Measurements from ENCODE around the gene COQ2. TPM values are rescaled to one million over a fixed set of nuclear protein-coding genes. Genes with fewer than 3 reads are reported as not detected.

The COQ2 gene
- total RNA-seq, 1 experiment from 2014 or later = 23.8 TPM

- Histone ChIP-seq H3K9ac (ENCODE audit: low read length) (no peak overlapping the region), H3K9me2 (replicated peaks; ENCODE audit: low read length) (no peaks in the 10 kb centered on the region), H3K9me3 (ENCODE audit: low read length) (no peaks in the 10 kb centered on the region), H3K36me3 (ENCODE audit: low read depth, low read length) (no peaks in the 10 kb centered on the region), H2AFZ (ENCODE audit: low read length) (no peak overlapping the region), H3K27me3 (ENCODE audit: low read length) (no peaks in the 10 kb centered on the region), H3K4me2 (ENCODE audit: low read length) (no peak overlapping the region), H4K20me1 (ENCODE audit: low read length) (no peaks in the 10 kb centered on the region), H3K4me3 (ENCODE audit: low read length) (no peak overlapping the region), H3F3A (ENCODE audit: low read length, unreplicated experiment) (no peaks in the 10 kb centered on the region), H3K4me1 (ENCODE audit: insufficient read depth, low read length) (no peaks in the 10 kb centered on the region), H3K27ac (ENCODE audit: low read length) (no peak overlapping the region), H3K79me2 (ENCODE audit: low read length) (no peaks in the 10 kb centered on the region)
- ATAC-seq (no peak), DNase-seq (no peak)
- intact Hi-C loops (cut with micrococcal nuclease) = no loop called here
- TF ChIP-seq EZH2 (IDR thresholded peaks at IDR 0.05; ENCODE audit: low read length, unreplicated experiment) = no peak
- TF ChIP-seq EZH2phosphoT487 (IDR thresholded peaks at IDR 0.05; ENCODE audit: borderline replicate concordance, low read length) = no peak
- TF ChIP-seq, protein P1, sequence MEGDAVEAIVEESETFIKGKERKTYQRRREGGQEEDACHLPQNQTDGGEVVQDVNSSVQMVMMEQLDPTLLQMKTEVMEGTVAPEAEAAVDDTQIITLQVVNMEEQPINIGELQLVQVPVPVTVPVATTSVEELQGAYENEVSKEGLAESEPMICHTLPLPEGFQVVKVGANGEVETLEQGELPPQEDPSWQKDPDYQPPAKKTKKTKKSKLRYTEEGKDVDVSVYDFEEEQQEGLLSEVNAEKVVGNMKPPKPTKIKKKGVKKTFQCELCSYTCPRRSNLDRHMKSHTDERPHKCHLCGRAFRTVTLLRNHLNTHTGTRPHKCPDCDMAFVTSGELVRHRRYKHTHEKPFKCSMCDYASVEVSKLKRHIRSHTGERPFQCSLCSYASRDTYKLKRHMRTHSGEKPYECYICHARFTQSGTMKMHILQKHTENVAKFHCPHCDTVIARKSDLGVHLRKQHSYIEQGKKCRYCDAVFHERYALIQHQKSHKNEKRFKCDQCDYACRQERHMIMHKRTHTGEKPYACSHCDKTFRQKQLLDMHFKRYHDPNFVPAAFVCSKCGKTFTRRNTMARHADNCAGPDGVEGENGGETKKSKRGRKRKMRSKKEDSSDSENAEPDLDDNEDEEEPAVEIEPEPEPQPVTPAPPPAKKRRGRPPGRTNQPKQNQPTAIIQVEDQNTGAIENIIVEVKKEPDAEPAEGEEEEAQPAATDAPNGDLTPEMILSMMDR (conservative IDR thresholded peaks at IDR 0.05; ENCODE audit: low read depth, low read length) = no peak
- ChIA-PET CTCF (no interaction called here), POLR2A (ENCODE audit: unreplicated experiment) (no interaction called here)
- BruUV-seq (replicated peaks) = no TSS peak
These were observed 24.1 kb upstream of the COQ2 start for GRCh38 chr4:83308672-83309071.

- Histone ChIP-seq H3K9me2 (replicated peaks; ENCODE audit: low read length) (no peaks in the 10 kb centered on the region), H3K27ac (ENCODE audit: low read length) (no peak overlapping the region), H2AFZ (ENCODE audit: low read length) (no peak overlapping the region), H3K9me3 (ENCODE audit: low read length) (no peaks in the 10 kb centered on the region), H3K79me2 (ENCODE audit: low read length) (no peaks in the 10 kb centered on the region), H4K20me1 (ENCODE audit: low read length) (no peaks in the 10 kb centered on the region), H3K4me3 (ENCODE audit: low read length) (no peak overlapping the region), H3K27me3 (ENCODE audit: low read length) (no peaks in the 10 kb centered on the region), H3K9ac (ENCODE audit: low read length) (no peak overlapping the region), H3K4me2 (ENCODE audit: low read length) (no peak overlapping the region), H3F3A (ENCODE audit: low read length, unreplicated experiment) (no peaks in the 10 kb centered on the region), H3K36me3 (ENCODE audit: low read depth, low read length) (no peaks in the 10 kb centered on the region), H3K4me1 (ENCODE audit: insufficient read depth, low read length) (no peaks in the 10 kb centered on the region)
- TF ChIP-seq, protein P1 (conservative IDR thresholded peaks at IDR 0.05; ENCODE audit: low read depth, low read length) = no peak
- TF ChIP-seq EZH2 (IDR thresholded peaks at IDR 0.05; ENCODE audit: low read length, unreplicated experiment) = no peak
- TF ChIP-seq EZH2phosphoT487 (IDR thresholded peaks at IDR 0.05; ENCODE audit: borderline replicate concordance, low read length) = no peak
- ChIA-PET POLR2A (ENCODE audit: unreplicated experiment) (no interaction called here), CTCF (no interaction called here)
- ATAC-seq (no peak), DNase-seq (no peak)
- no TSS peak for BruUV-seq (replicated peaks)
- intact Hi-C loops (cut with micrococcal nuclease) = no loop called here
These were observed 23.3 kb upstream of the COQ2 start for GRCh38 chr4:83307920-83308319.

- Histone ChIP-seq H3K36me3 (ENCODE audit: low read depth, low read length) (no peaks in the 10 kb centered on the region), H3K4me3 (ENCODE audit: low read length) (no peak overlapping the region), H3K27me3 (ENCODE audit: low read length) (no peaks in the 10 kb centered on the region), H3K27ac (ENCODE audit: low read length) (no peak overlapping the region), H3K9me3 (ENCODE audit: low read length) (no peaks in the 10 kb centered on the region), H2AFZ (ENCODE audit: low read length) (no peak overlapping the region), H3K4me2 (ENCODE audit: low read length) (no peak overlapping the region), H3K4me1 (ENCODE audit: insufficient read depth, low read length) (no peaks in the 10 kb centered on the region), H3K9ac (ENCODE audit: low read length) (no peak overlapping the region), H3F3A (ENCODE audit: low read length, unreplicated experiment) (no peaks in the 10 kb centered on the region), H3K79me2 (ENCODE audit: low read length) (no peaks in the 10 kb centered on the region), H4K20me1 (ENCODE audit: low read length) (no peaks in the 10 kb centered on the region), H3K9me2 (replicated peaks; ENCODE audit: low read length) (no peaks in the 10 kb centered on the region)
- no peak for TF ChIP-seq EZH2 (IDR thresholded peaks at IDR 0.05; ENCODE audit: low read length, unreplicated experiment)
- TF ChIP-seq, protein P1 (conservative IDR thresholded peaks at IDR 0.05; ENCODE audit: low read depth, low read length) = no peak
- no peak for TF ChIP-seq EZH2phosphoT487 (IDR thresholded peaks at IDR 0.05; ENCODE audit: borderline replicate concordance, low read length)
- ChIA-PET POLR2A (ENCODE audit: unreplicated experiment) (no interaction called here), CTCF (no interaction called here)
- DNase-seq (no peak), ATAC-seq (no peak)
- no TSS peak for BruUV-seq (replicated peaks)
- intact Hi-C loops (cut with micrococcal nuclease) = no loop called here
These were observed 20.6 kb upstream of the COQ2 start for GRCh38 chr4:83305187-83305586.
